K562 (cell line): ENCODE measurements around the gene CDR2L. TPM values are rescaled to one million over a fixed set of nuclear protein-coding genes. Genes with fewer than 3 reads are reported as not detected.

Experiments
- BCOR ChIP-seq: fragments of 450-650 bp; IDR thresholded peaks from 2 replicates; pipeline ENCODE4 v1.6.1; 2016
- CBX2 ChIP-seq: fragments of 200-600 bp; sonication (generic); IDR thresholded peaks from one replicate; pipeline ENCODE4 v1.6.1; 2012; ENCODE audit warnings: mild to moderate bottlenecking, low read length, inconsistent platforms; ENCODE audit not compliant: insufficient read depth, poor library complexity, severe bottlenecking
- CBX5 ChIP-seq: IDR thresholded peaks from 2 replicates; pipeline ENCODE4 v1.6.1; 2014; ENCODE audit warnings: low read depth, borderline replicate concordance
- CHAMP1 ChIP-seq: fragments of 450-650 bp; IDR thresholded peaks from 2 replicates; pipeline ENCODE4 v1.6.1; 2016; ENCODE audit warnings: mild to moderate bottlenecking
- ELF4 ChIP-seq: fragments of 450-650 bp; formaldehyde crosslinking; IDR thresholded peaks from 2 replicates; pipeline ENCODE4 v1.4.0; 2022; ENCODE audit warnings: missing genetic modification characterization
- FOXA3 ChIP-seq, 2 experiments: fragments of 450-650 bp in 1 of 2; sonication (generic) in 1 of 2; formaldehyde crosslinking; IDR thresholded peaks in 1 of 2; conservative IDR thresholded peaks in 1 of 2; 2 replicates each; pipeline versions ENCODE4 v1.4.0 to v1.8.0; 2020 to 2022; ENCODE audit warnings: mild to moderate bottlenecking in 2 of 2, missing genetic modification reagents in 1 of 2
- FOXK2 ChIP-seq, 2 experiments: fragments of 450-650 bp; IDR thresholded peaks in 1 of 2; conservative IDR thresholded peaks in 1 of 2; 2 replicates each; pipeline ENCODE4 v1.6.1; 2016; ENCODE audit warnings: low read depth in 2 of 2, mild to moderate bottlenecking in 1 of 2
- HMG20B ChIP-seq: fragments of 250-450 bp; sonication (Bioruptor Pico); IDR thresholded peaks from 2 replicates; pipeline ENCODE4 v1.5.0; 2021; ENCODE audit warnings: mild to moderate bottlenecking
- PHB ChIP-seq: fragments of 250-450 bp; sonication (Bioruptor Pico); IDR thresholded peaks from 2 replicates; pipeline ENCODE4 v1.5.0; 2021
- PTRF ChIP-seq: fragments of 450-650 bp; IDR thresholded peaks from 2 replicates; pipeline ENCODE4 v1.6.1; 2016; ENCODE audit warnings: mild to moderate bottlenecking, missing genetic modification characterization, missing compliant biosample characterization
- SMARCC2 ChIP-seq: fragments of 450-650 bp; IDR thresholded peaks from 2 replicates; pipeline ENCODE4 v1.6.1; 2017; ENCODE audit warnings: antibody characterized with exemption, moderate library complexity, mild to moderate bottlenecking, low read depth
- SMARCE1 ChIP-seq: fragments of 450-650 bp; IDR thresholded peaks from 2 replicates; pipeline ENCODE4 v1.7.1; 2016; ENCODE audit warnings: mild to moderate bottlenecking
- ZNF263 ChIP-seq: sonication (generic); formaldehyde crosslinking; IDR thresholded peaks from 2 replicates; pipeline ENCODE4 v1.8.0; 2022; ENCODE audit warnings: mild to moderate bottlenecking, missing genetic modification reagents, borderline replicate concordance
- polyA plus RNA-seq, 8 experiments: library from polyadenylated mRNA; depleted of rRNA in 4 of 8; stranded (reverse) in 5 of 8; unstranded in 3 of 8; fragments of >200 nt; fragmentation: Nextera tagmentation in 2 of 8; fragmentation: Illumina TruSeq in 1 of 8; extraction: Ambion mirVana in 2 of 8; extraction: Trizol in 1 of 8; gene quantifications; 2 replicates each; pipeline versions ENCODE4 v1.2.1 to v1.2.3, GENCODE V29; 2011 to 2014; ENCODE audit warnings: inconsistent platforms in 1 of 8, missing spikeins in 1 of 8
- total RNA-seq, 7 experiments: library from RNA; depleted of rRNA in 6 of 7; stranded (reverse); fragments of >200 nt in 6 of 7; fragmentation: Illumina TruSeq in 2 of 7; extraction: Trizol in 2 of 7; gene quantifications; 2 replicates each; pipeline versions ENCODE4 v1.2.1 to v1.2.3, GENCODE V29; 2011 to 2021; ENCODE audit warnings: low replicate concordance in 1 of 7
- TF ChIP-seq, protein P1 (sequence below): fragments of 150-350 bp; IDR thresholded peaks from 2 replicates; pipeline ENCODE4 v1.6.1; 2014; ENCODE audit warnings: low read depth, mild to moderate bottlenecking, low read length, borderline replicate concordance
- TF ChIP-seq, protein P2 (sequence below): fragments of 250-450 bp; sonication (Bioruptor Pico); IDR thresholded peaks from 2 replicates; pipeline ENCODE4 v1.5.1; 2021; ENCODE audit warnings: mild to moderate bottlenecking
- TF ChIP-seq, protein P3 (sequence below): fragments of 450-650 bp; IDR thresholded peaks from one replicate; pipeline ENCODE4 v1.6.1; 2018; ENCODE audit warnings: mild to moderate bottlenecking, moderate library complexity; ENCODE audit not compliant: partially characterized antibody

Gene CDR2L
- total and polyA plus RNA-seq, 9 of the 15 experiments (the other 6 are each of a cell fraction or from before 2014, with no cell fraction given): 2.7 to 16.0 (median 7.3) TPM

GRCh38 chr17:74987909-74988711, 678 bp downstream of the CDR2L start (continued):
- TF ChIP-seq, protein P1, sequence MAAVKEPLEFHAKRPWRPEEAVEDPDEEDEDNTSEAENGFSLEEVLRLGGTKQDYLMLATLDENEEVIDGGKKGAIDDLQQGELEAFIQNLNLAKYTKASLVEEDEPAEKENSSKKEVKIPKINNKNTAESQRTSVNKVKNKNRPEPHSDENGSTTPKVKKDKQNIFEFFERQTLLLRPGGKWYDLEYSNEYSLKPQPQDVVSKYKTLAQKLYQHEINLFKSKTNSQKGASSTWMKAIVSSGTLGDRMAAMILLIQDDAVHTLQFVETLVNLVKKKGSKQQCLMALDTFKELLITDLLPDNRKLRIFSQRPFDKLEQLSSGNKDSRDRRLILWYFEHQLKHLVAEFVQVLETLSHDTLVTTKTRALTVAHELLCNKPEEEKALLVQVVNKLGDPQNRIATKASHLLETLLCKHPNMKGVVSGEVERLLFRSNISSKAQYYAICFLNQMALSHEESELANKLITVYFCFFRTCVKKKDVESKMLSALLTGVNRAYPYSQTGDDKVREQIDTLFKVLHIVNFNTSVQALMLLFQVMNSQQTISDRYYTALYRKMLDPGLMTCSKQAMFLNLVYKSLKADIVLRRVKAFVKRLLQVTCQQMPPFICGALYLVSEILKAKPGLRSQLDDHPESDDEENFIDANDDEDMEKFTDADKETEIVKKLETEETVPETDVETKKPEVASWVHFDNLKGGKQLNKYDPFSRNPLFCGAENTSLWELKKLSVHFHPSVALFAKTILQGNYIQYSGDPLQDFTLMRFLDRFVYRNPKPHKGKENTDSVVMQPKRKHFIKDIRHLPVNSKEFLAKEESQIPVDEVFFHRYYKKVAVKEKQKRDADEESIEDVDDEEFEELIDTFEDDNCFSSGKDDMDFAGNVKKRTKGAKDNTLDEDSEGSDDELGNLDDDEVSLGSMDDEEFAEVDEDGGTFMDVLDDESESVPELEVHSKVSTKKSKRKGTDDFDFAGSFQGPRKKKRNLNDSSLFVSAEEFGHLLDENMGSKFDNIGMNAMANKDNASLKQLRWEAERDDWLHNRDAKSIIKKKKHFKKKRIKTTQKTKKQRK: no peak
- TF ChIP-seq BCOR: peak; percentile 20; the same call in 1 of the 2 replicates
- no peak for TF ChIP-seq CBX5
- peak; percentile 55; the same call in 1 of the 2 replicates for TF ChIP-seq SMARCC2
- peak; percentile 85 for TF ChIP-seq ZNF263 (CRISPR knock-in tag)
- no peak for TF ChIP-seq CHAMP1
- no peak for TF ChIP-seq FOXK2 (conservative IDR thresholded peaks at IDR 0.05 in 1 of 2, IDR thresholded peaks at IDR 0.05 in 1 of 2; ENCODE audit: low read depth in 2 of 2)
- no peak for TF ChIP-seq FOXA3 (CRISPR knock-in tag; conservative IDR thresholded peaks at IDR 0.05 in 1 of 2, IDR thresholded peaks at IDR 0.05 in 1 of 2)
- TF ChIP-seq ELF4 (CRISPR knock-in tag): no peak
- TF ChIP-seq, protein P2, sequence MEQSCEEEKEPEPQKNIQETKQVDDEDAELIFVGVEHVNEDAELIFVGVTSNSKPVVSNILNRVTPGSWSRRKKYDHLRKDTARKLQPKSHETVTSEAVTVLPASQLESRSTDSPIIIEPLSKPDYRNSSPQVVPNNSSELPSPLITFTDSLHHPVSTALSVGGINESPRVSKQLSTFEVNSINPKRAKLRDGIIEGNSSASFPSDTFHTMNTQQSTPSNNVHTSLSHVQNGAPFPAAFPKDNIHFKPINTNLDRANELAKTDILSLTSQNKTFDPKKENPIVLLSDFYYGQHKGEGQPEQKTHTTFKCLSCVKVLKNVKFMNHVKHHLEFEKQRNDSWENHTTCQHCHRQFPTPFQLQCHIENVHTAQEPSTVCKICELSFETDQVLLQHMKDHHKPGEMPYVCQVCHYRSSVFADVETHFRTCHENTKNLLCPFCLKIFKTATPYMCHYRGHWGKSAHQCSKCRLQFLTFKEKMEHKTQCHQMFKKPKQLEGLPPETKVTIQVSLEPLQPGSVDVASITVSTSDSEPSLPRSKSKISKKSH (CRISPR knock-in tag): no peak
- TF ChIP-seq HMG20B (CRISPR knock-in tag): no peak
- peak; percentile 84 for TF ChIP-seq SMARCE1
- no peak for TF ChIP-seq CBX2
- TF ChIP-seq, protein P3, sequence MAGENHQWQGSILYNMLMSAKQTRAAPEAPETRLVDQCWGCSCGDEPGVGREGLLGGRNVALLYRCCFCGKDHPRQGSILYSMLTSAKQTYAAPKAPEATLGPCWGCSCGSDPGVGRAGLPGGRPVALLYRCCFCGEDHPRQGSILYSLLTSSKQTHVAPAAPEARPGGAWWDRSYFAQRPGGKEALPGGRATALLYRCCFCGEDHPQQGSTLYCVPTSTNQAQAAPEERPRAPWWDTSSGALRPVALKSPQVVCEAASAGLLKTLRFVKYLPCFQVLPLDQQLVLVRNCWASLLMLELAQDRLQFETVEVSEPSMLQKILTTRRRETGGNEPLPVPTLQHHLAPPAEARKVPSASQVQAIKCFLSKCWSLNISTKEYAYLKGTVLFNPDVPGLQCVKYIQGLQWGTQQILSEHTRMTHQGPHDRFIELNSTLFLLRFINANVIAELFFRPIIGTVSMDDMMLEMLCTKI: no peak
- TF ChIP-seq PTRF: no peak
- no peak for TF ChIP-seq PHB (CRISPR knock-in tag)
